ENCODE data around the gene TPD52L1. TPM values are rescaled to one million over a fixed set of nuclear protein-coding genes. Genes with fewer than 3 reads are reported as not detected.

The TPD52L1 gene
- total and polyA plus RNA-seq, 2 experiments from 2014 or later: 171 to 182 TPM

GRCh38 chr6:125301435-125302391 lies 148.1 kb downstream of the TPD52L1 start, which contains the start of gene HDDC2:
Gene HDDC2 (minus strand): TSS chr6:125301967. CDS start chr6:125301932, 35 bp downstream.
- H4K20me1 ChIP-seq (ENCODE audit: insufficient read depth, poor library complexity, severe bottlenecking): no peaks in the 10 kb centered on the region

GRCh38 chr6:125302840-125303511 lies 149.4 kb downstream of the TPD52L1 start:
- H3K36me3 ChIP-seq (replicated peaks; ENCODE audit: insufficient read depth, low read depth): no peaks in the 10 kb centered on the region
- WGBS (ENCODE audit: low lambda C conversion rate, missing lambda C conversion rate): 77% methylated on average over 4 of the region's 4 CpGs
- H3K4me1 ChIP-seq (ENCODE audit: insufficient read depth): peaks cover 25% of the 10 kb centered on the region
- TF ChIP-seq EZH2 (IDR thresholded peaks at IDR 0.05; ENCODE audit: borderline replicate concordance) (no peak), EZH2phosphoT487 (IDR thresholded peaks at IDR 0.05; ENCODE audit: low read depth, severe bottlenecking, unreplicated experiment) (no peak), CTCF (IDR thresholded peaks at IDR 0.05; ENCODE audit: poor library complexity) (no peak)
- H3K4me2 ChIP-seq: no peak overlapping the region
- no peaks in the 10 kb centered on the region for H3K9me2 ChIP-seq (replicated peaks; ENCODE audit: insufficient read depth)
- DNase-seq (ENCODE audit: low spot score): no peak
- peaks cover 29% of the 10 kb centered on the region for H3K79me2 ChIP-seq
- no peaks in the 10 kb centered on the region for H4K20me1 ChIP-seq (ENCODE audit: insufficient read depth, poor library complexity, severe bottlenecking)
- no peaks in the 10 kb centered on the region for H3K9me3 ChIP-seq (ENCODE audit: low read depth)
- H3K27ac ChIP-seq: no peak overlapping the region
- no peak overlapping the region for H3K4me3 ChIP-seq
- no peak overlapping the region for H2AFZ ChIP-seq
- H3K27me3 ChIP-seq: no peaks in the 10 kb centered on the region

More at GRCh38 chr6:125301435-125302391, 148.1 kb downstream of the TPD52L1 start, which contains the start of gene HDDC2:
- Histone ChIP-seq H3K4me1 (ENCODE audit: insufficient read depth) (peaks cover 18% of the 10 kb centered on the region), H2AFZ (peak within 1 kb of the TSS; percentile 42), H3K4me3 (peak within 1 kb of the TSS; percentile 35), H3K9me2 (replicated peaks; ENCODE audit: insufficient read depth) (no peaks in the 10 kb centered on the region), H3K27ac (peak within 1 kb of the TSS; percentile 90), H3K79me2 (peaks cover 37% of the 10 kb centered on the region), H3K27me3 (no peaks in the 10 kb centered on the region), H3K9me3 (ENCODE audit: low read depth) (no peaks in the 10 kb centered on the region), H3K4me2 (peak within 1 kb of the TSS; percentile 84), H3K36me3 (replicated peaks; ENCODE audit: insufficient read depth, low read depth) (no peaks in the 10 kb centered on the region)
- TF ChIP-seq EZH2 (IDR thresholded peaks at IDR 0.05; ENCODE audit: borderline replicate concordance) (no peak), CTCF (IDR thresholded peaks at IDR 0.05; ENCODE audit: poor library complexity) (no peak), EZH2phosphoT487 (IDR thresholded peaks at IDR 0.05; ENCODE audit: low read depth, severe bottlenecking, unreplicated experiment) (no peak)
- DNase-seq (ENCODE audit: low spot score): peak; percentile 85
- 7% methylated on average over 51 of the region's 67 CpGs for WGBS (ENCODE audit: low lambda C conversion rate, missing lambda C conversion rate)

- peaks cover 24% of the 10 kb centered on the region for H3K79me2 ChIP-seq
- no peaks in the 10 kb centered on the region for H3K27me3 ChIP-seq
- no peak for DNase-seq (ENCODE audit: low spot score)
- no peak overlapping the region for H2AFZ ChIP-seq
- no peak overlapping the region for H3K4me3 ChIP-seq
- H3K36me3 ChIP-seq (replicated peaks; ENCODE audit: insufficient read depth, low read depth): no peaks in the 10 kb centered on the region
- WGBS (ENCODE audit: low lambda C conversion rate, missing lambda C conversion rate): 97% methylated on average over 1 of the region's 1 CpG
- peaks cover 29% of the 10 kb centered on the region for H3K4me1 ChIP-seq (ENCODE audit: insufficient read depth)
- H3K9me3 ChIP-seq (ENCODE audit: low read depth): no peaks in the 10 kb centered on the region
- no peaks in the 10 kb centered on the region for H3K9me2 ChIP-seq (replicated peaks; ENCODE audit: insufficient read depth)
- no peak overlapping the region for H3K27ac ChIP-seq
- H3K4me2 ChIP-seq: no peak overlapping the region
- H4K20me1 ChIP-seq (ENCODE audit: insufficient read depth, poor library complexity, severe bottlenecking): no peaks in the 10 kb centered on the region
- no peak for TF ChIP-seq EZH2 (IDR thresholded peaks at IDR 0.05; ENCODE audit: borderline replicate concordance)
- no peak for TF ChIP-seq EZH2phosphoT487 (IDR thresholded peaks at IDR 0.05; ENCODE audit: low read depth, severe bottlenecking, unreplicated experiment)
- no peak for TF ChIP-seq CTCF (IDR thresholded peaks at IDR 0.05; ENCODE audit: poor library complexity)
These were observed 149.9 kb downstream of the TPD52L1 start for GRCh38 chr6:125303512-125303854.

Measured in hepatocyte (in vitro differentiated cells).